Tibial artery (tissue), 4 donors: ENCODE data around the gene ENTPD2.

ENCODE experiments used
- DNase-seq, 2 donors: peaks; one replicate each; pipeline ENCODE4 v3.0.0-alpha.2; 2019
- H3K27ac ChIP-seq, 2 donors: fragments of 200-600 bp; sonication (generic) in 1 of 2; 1 replicate in 1 of 2; 2 replicates in 1 of 2; pipeline ENCODE4 v1.5.1; 2018 to 2019; ENCODE audit warnings: mild to moderate bottlenecking in 1 of 2
- H3K27me3 ChIP-seq, 2 donors: fragments of 200-600 bp; sonication (generic) in 1 of 2; one replicate each; pipeline versions ENCODE4 v1.5.1 to v1.6.0; 2016 to 2019
- H3K36me3 ChIP-seq, 3 donors: fragments of 200-600 bp; sonication (generic) in 2 of 3; one replicate each; pipeline ENCODE4 v1.5.1; 2016 to 2019; ENCODE audit warnings: mild to moderate bottlenecking in 2 of 3
- H3K4me1 ChIP-seq, 4 donors: fragments of 200-600 bp; sonication (generic) in 2 of 4; 1 replicate in 3 of 4; 2 replicates in 1 of 4; pipeline ENCODE4 v1.5.1; 2016 to 2019
- H3K4me3 ChIP-seq, 2 donors: fragments of 200-600 bp; sonication (generic) in 1 of 2; 1 replicate in 1 of 2; 2 replicates in 1 of 2; pipeline ENCODE4 v1.5.1; 2018 to 2019; ENCODE audit warnings: mild to moderate bottlenecking in 2 of 2
- H3K9me3 ChIP-seq, 3 donors: fragments of 200-600 bp; sonication (generic) in 1 of 3; one replicate each; pipeline ENCODE4 v1.5.1; 2016 to 2019
- CTCF ChIP-seq, 2 experiments: fragments of 200-600 bp in 1 of 2; fragments of 450-650 bp in 1 of 2; IDR thresholded peaks; one replicate each; pipeline ENCODE4 v1.5.1; 2017 to 2019; ENCODE audit warnings: antibody characterized with exemption in 2 of 2, mild to moderate bottlenecking in 1 of 2, moderate library complexity in 1 of 2
- intact Hi-C: fragments of 100-400 bp; cut with DNase I; formaldehyde crosslinking; loops from one replicate; pipeline ENCODE4 v1.15.0; 2023; ENCODE audit warnings: low total_unique reads

Gene ENTPD2

GRCh38 chr9:137048655-137049543 lies 5.0 kb downstream of the ENTPD2 start:
- intact Hi-C loops, result no loop called here

DNA sequence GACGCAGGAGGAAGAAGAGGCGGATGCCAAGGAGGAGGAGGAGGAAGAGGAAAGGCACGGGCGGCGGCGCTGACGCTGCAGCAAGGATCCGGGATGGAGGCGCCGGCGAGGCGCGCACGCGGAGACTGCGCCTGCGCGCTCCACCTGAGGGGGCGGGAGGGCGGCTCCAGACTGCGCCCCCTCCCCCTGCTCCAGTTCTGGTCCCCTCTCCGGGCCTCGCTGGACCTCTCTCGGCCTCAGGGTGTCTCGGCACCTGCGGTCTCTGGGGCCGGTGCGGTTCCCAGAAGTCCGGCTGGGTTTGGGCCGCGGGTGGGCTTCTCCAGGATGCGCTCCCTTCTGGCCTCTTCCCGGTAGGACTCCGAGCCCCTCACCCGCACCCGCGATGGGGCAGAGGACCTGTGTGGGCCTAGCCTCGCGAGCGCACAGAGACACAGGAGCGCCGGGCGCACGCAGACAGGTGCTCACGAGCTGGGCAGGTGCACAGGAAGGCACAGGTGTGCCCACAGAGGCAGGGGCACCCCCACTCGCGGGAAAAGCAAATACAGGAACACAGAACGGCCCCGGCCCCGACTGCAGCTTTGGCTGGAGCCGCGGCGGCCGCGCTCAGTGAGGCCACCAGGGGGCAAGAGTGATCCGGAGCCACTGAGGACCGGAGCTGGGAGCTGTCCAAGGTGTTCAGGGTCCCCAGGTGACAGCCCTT lies 7.6 kb downstream of the ENTPD2 start, which contains the start of gene NPDC1:
Gene NPDC1 (minus strand): TSS at position 90 of the 700 bp plus-strand sequence. CDS start 188 bp downstream, outside the sequence.
- peak; percentile 66 to 80 for DNase-seq
- TF ChIP-seq CTCF (IDR thresholded peaks at IDR 0.05), result peak; percentile 60 to 68
- intact Hi-C loops, result no loop called here

More at GRCh38 chr9:137048655-137049543, 5.0 kb downstream of the ENTPD2 start:
- no peaks in the 10 kb centered on the region for H3K9me3 ChIP-seq
- peaks cover 0 to 52% (median 31%) of the 10 kb centered on the region in 4 donors for H3K4me1 ChIP-seq
- no peaks in the 10 kb centered on the region for H3K36me3 ChIP-seq
- DNase-seq, result no peak
- no peak for TF ChIP-seq CTCF (IDR thresholded peaks at IDR 0.05)
- H3K4me3 ChIP-seq, result no peak overlapping the region
- peaks cover 6 to 72% of the 10 kb centered on the region in 2 donors for H3K27me3 ChIP-seq
- H3K27ac ChIP-seq, result no peak overlapping the region

DNA sequence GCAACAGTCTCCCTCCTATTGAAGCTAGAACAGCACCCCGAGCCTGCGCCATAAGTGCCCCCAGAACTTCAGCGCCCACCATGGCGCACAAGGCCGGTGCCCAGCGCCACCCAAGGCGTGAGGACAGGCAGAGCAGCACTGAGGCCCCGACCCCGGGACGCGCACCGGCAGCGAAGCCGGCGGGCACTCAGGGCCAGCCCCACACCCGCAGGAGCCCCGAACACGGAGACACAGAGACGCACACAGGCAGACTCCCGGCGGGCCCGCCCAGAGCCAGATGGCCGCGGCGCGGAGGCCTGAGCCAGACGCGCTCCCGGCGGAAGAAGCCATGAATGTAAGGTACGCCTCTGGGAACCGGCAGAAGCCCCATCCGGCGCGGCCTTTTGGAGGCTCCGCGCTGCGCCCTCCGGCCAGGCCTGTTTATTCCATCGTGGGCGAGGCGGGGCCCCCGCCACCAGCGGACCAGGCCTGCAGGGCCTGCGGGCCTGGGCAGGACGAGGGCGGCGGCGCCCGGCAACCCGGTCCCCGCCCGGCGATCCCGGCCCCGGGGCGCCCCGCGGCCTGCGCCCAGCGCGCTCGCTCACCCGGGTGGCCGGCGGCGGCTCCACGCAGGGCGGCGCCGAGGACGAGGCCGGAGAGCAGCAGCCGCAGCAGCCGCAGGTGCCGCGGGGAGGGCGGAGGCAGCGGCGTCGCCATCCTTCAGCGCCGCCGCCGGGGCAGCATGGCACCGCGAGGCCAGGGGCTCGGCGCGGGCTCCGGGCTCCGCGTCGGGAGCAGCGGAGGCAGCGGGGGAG lies 8.4 kb downstream of the ENTPD2 start:
- H3K4me3 ChIP-seq, result peak overlapping the region; percentile 54 to 57
- H3K36me3 ChIP-seq, result peaks cover 0 to 7% (median 6%) of the 10 kb centered on the region in 3 donors
- no peak for DNase-seq
- no peaks in the 10 kb centered on the region for H3K9me3 ChIP-seq
- H3K4me1 ChIP-seq, result peaks cover 0 to 47% (median 21%) of the 10 kb centered on the region in 4 donors
- peak overlapping the region in 1 of 2 donors; percentile 51 for H3K27ac ChIP-seq
- no peak for TF ChIP-seq CTCF (IDR thresholded peaks at IDR 0.05)
- H3K27me3 ChIP-seq, result peaks cover 0 to 38% of the 10 kb centered on the region in 2 donors
- intact Hi-C loops, result no loop called here

More for the DNA sequence above, 7.6 kb downstream of the ENTPD2 start, which contains the start of gene NPDC1:
- H3K9me3 ChIP-seq, result no peaks in the 10 kb centered on the region
- H3K36me3 ChIP-seq, result peaks cover 0 to 4% (median 0%) of the 10 kb centered on the region in 3 donors
- H3K4me3 ChIP-seq, result peak within 1 kb of the TSS; percentile 54 to 57
- H3K27ac ChIP-seq, result peak within 1 kb of the TSS in 1 of 2 donors; percentile 51
- peaks cover 0 to 46% of the 10 kb centered on the region in 2 donors for H3K27me3 ChIP-seq
- peaks cover 0 to 47% (median 21%) of the 10 kb centered on the region in 4 donors for H3K4me1 ChIP-seq

DNA sequence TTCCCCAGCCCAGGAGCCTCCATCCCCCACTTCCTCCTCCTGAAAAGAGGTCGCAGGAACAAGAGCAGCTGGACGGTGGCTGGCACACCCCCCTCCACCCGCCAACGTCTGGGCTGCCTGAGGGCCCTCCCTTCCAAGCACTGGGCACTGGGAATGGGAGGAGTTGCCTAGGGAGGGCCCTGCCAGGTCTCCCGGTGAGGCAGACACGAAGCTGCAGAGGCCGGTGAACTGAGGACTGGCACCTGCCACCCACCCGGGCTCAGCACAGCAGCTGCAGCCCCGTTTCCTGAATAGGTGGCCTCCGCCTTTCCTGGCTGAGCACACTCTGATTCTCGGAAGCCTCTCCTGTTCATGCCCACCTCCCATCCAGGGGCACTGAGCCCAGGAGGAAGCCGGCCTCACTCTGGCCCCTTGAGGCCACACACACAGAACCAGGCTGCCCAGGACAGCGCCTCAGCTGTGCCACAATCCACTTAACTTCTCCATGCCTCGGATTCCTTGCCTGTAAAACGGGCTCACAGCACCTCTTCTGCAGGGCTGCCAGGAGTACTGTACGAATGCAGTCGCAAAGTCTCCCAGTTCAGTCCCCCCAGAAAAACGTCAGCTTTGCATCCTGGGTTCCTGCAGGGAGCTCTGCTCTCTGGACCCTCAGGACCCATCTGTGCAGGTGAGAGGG lies 9.2 kb downstream of the ENTPD2 start:
- peak overlapping the region; percentile 54 to 57 for H3K4me3 ChIP-seq
- peaks cover 3 to 16% (median 15%) of the 10 kb centered on the region in 3 donors for H3K36me3 ChIP-seq
- H3K9me3 ChIP-seq, result no peaks in the 10 kb centered on the region
- TF ChIP-seq CTCF (IDR thresholded peaks at IDR 0.05), result no peak
- no peak overlapping the region for H3K27ac ChIP-seq
- DNase-seq, result no peak
- H3K27me3 ChIP-seq, result peaks cover 0 to 32% of the 10 kb centered on the region in 2 donors
- intact Hi-C loops, result loop anchor here (5.0 kb wide), 1 partner anchor 33 kb away; the partner anchor contains the start of gene UAP1L1
- peaks cover 0 to 47% (median 21%) of the 10 kb centered on the region in 4 donors for H3K4me1 ChIP-seq
